Measurements from ENCODE around the gene TXNRD1.
"Not testable (repeated sequence)": the region's sequence is repeated elsewhere in the genome, so short reads cannot be mapped to it uniquely, and the experiment has no call there.

Gene TXNRD1

GRCh38 chr12:104328278-104328677 lies 112.7 kb downstream of the TXNRD1 start:
- DNase-seq (ENCODE audit: low spot score): not testable (repeated sequence)

- no peak for DNase-seq (ENCODE audit: low spot score)
These were observed 113.2 kb downstream of the TXNRD1 start for GRCh38 chr12:104328790-104329189.

DNA sequence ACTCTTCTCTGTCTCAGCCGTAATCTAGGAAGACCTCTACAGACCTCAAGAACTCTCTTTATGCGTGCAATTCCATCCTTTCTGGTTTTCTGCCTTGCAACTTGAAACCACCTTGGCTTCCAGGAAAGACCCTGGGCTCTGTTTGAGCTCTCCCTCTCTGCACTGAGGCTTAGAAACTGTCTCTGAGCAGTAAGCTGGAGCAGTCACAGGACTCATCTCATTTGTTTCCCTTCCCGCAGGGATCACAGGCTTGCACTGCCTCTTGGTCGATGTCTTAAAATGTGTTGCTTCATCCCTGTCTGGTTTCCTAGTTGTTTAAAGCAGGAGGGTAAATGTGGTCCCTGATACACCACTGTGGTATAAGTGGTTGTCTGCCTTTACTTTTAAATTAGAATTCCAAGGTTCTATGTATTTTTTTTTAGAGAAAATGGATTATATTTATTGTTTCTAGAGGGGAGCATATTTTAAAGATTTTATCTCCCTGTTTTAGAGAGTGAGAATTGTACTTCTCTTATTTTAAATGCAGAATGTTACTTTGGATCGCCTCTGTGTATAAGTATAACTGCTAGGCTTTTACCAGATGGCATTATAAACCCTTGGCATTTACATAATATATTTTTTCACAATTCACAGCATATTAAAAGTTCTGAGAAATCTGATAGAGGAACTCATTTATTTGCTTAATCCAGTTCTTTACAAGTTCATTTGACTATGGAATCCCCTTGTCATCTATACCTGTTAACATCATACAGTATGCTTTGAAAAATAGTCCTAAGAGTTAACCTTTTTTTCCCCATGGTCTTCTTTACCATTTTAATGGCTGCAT lies 114.3 kb downstream of the TXNRD1 start:
- no peak for DNase-seq (ENCODE audit: low spot score)

GRCh38 chr12:104331376-104331775 lies 115.8 kb downstream of the TXNRD1 start:
- DNase-seq (ENCODE audit: low spot score): no peak

GRCh38 chr12:104332273-104332672 lies 116.7 kb downstream of the TXNRD1 start:
- DNase-seq (ENCODE audit: low spot score): not testable (repeated sequence)

- no peak for DNase-seq (ENCODE audit: low spot score)
These were observed 118.2 kb downstream of the TXNRD1 start for GRCh38 chr12:104333692-104334255.

DNA sequence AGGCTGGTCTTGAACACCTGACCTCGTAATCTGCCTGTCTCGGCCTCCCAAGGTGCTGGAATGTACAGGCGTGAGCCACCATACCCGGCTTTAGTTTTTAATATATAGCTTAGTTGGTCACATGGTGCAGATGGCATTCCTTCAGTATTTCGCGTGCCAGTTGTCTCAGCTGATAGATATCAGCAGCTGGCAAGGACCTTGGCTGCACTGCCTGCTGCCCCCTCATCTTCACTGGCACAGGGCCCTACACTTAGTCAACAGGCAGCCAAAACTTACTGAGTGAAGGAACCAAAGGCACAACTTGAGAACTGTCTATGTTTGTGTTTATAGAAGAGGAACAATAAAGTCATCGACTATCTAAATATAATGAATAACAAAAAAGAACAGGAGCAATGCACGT lies 119.0 kb downstream of the TXNRD1 start:
- no peak for DNase-seq (ENCODE audit: low spot score)

DNA sequence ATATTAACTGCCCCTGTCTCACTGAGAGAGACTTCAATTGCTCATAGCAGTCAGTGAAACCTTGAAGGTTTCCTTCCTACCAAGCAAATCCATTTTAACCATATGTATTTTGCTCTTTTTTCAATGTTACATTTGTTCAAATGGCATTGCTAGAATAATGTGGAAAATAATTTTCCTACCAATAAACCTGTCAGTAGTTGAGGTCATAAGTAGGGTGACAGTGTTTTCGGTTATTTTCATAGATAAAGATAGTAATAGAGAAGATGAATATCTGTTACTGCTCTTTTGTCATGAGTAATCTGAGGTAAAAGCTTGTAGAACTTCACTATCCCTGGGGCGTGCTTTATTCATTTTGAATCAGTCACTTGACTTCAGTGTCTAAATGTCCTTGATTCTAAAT lies 120.5 kb downstream of the TXNRD1 start:
- no peak for DNase-seq (ENCODE audit: low spot score)

- DNase-seq (ENCODE audit: low spot score): no peak
These were observed 121.5 kb downstream of the TXNRD1 start for GRCh38 chr12:104337030-104337558.

DNA sequence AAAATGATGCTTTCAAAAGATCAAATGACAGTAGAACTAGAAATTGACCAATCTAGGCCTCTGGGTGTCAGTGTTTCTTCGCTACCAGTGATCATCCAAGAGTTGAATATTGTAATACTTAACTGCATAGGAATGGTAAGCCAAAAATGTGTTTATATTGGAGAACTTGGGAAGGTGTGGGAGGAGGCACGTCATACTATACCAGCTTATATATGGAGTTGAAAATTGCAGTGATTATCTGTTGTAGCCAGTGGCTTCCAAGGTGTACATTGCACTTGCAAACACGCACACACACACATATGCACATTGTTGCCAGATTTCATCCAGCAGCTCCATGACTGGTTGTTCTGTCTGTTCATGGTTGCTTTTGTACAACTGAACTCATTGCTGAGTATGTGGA lies 124.1 kb downstream of the TXNRD1 start:
- DNase-seq (ENCODE audit: low spot score): no peak

DNA sequence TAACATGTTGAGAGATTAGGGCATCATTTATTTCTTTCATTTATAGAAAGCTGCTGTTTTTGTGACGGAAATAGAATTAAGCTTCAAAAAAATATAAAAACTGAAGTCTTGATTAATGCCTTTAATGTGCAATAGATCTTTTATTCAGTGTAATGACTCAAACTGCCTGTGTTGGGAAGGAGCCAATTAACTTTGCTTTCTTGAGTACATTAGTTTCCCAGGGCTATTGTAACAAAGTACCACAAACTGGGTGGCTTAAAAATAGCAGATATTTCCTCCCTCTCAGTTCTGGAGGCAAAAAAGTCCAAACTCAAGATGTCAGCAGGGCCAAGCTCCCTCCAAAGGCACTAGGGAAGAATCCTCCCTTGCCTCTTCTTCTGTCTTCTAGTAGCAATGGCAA lies 124.6 kb downstream of the TXNRD1 start:
- DNase-seq (ENCODE audit: low spot score): no peak

- no peak for DNase-seq (ENCODE audit: low spot score)
These were observed 125.5 kb downstream of the TXNRD1 start for GRCh38 chr12:104340925-104341611.

DNA sequence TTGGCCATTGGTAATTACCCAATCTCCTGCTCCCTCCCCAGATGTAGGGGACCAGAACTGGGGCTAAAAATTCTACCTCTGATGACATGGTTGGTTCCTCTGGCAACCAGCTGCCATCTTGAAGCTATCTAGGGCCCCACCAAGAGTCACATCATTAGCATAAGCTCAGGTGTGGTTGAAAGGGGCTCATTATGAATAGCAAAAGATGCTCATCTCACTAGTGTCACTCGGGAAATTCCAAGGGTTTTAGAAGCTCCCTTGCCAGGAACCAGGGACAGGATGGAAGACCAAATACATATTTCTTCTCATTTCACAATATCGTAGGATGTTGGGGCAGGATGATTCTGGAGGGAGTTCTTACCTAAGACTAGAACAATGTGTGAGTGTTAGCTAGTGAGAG lies 126.6 kb downstream of the TXNRD1 start:
- DNase-seq (ENCODE audit: low spot score): no peak

DNA sequence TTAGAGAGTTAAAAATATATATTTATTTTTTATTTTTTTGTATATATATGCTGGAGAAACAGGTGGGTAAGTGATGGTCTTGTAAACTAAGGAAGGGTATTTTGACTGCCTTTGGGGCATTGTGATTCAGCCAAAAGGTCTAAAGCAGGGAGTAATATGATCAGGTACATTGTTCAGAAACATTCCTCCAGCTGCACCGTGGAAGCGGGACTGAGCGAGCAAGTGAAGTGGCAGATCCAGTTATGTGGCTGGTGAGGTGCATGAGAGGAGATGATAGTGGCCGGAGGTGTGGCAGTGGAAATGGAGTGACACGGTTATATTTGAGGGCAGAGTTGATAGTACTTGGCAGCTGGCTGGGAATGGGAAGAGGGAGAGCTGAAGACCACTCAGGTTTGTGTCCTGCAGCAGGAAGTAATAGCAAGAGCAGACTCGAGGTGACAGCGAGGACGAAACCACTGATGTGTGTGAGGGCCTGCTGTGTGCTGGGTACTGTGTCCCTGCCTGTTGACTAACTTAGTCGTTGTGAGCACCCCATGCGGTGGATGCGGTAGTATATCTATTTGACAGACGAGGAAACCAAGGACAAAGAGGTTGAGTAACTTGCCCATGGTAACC lies 127.2 kb downstream of the TXNRD1 start:
- DNase-seq (ENCODE audit: low spot score): no peak

- DNase-seq (ENCODE audit: low spot score): no peak
These were observed 129.1 kb downstream of the TXNRD1 start for GRCh38 chr12:104344682-104345081.

- DNase-seq (ENCODE audit: low spot score): no peak
These were observed 129.9 kb downstream of the TXNRD1 start for GRCh38 chr12:104345234-104346066.

GRCh38 chr12:104347374-104348075 lies 131.9 kb downstream of the TXNRD1 start:
- no peak for DNase-seq (ENCODE audit: low spot score)

GRCh38 chr12:104348283-104348993 lies 132.9 kb downstream of the TXNRD1 start:
- no peak for DNase-seq (ENCODE audit: low spot score)

GRCh38 chr12:104348994-104349494 lies 133.5 kb downstream of the TXNRD1 start:
- DNase-seq (ENCODE audit: low spot score): no peak
